Body of pancreas (tissue), 4 donors: ENCODE results near the gene SPAAR. TPM values are rescaled to one million over a fixed set of nuclear protein-coding genes. Genes with fewer than 3 reads are reported as not detected.
"Not testable (repeated sequence)": the region's sequence is repeated elsewhere in the genome, so short reads cannot be mapped to it uniquely, and the experiment has no call there.

ENCODE experiments used
- ATAC-seq: fragments of 150-250 bp; one replicate; pipeline ENCODE4 v1.9.1; 2016
- DNase-seq, 4 donors: peaks; one replicate each; pipeline ENCODE4 v3.0.0-alpha.2; 2019
- H3K27ac ChIP-seq, 4 donors: fragments of 200-600 bp; sonication (generic); 1 replicate in 3 of 4; 2 replicates in 1 of 4; pipeline versions ENCODE4 v1.5.1 to v1.6.1; 2016 to 2019; ENCODE audit warnings: mild to moderate bottlenecking in 1 of 4, mixed read lengths in 1 of 4, moderate library complexity in 1 of 4
- H3K27me3 ChIP-seq, 2 donors: fragments of 200-600 bp; sonication (generic); one replicate each; pipeline ENCODE4 v1.6.0; 2016; ENCODE audit warnings: mild to moderate bottlenecking in 1 of 2
- H3K36me3 ChIP-seq, 2 donors: fragments of 200-600 bp; sonication (generic); replicated peaks in 1 of 2; 2 replicates each; pipeline ENCODE4 v1.5.1; 2016; ENCODE audit warnings: low read depth in 2 of 2; ENCODE audit not compliant: insufficient read depth in 1 of 2
- H3K4me1 ChIP-seq: fragments of 200-600 bp; sonication (generic); one replicate; pipeline ENCODE4 v1.6.0; 2016
- H3K4me3 ChIP-seq, 2 donors: fragments of 200-600 bp; sonication (generic); 1 replicate in 1 of 2; 2 replicates in 1 of 2; pipeline ENCODE4 v1.5.1; 2016 to 2019
- H3K9me3 ChIP-seq, 3 donors: fragments of 200-600 bp; sonication (generic); 1 replicate in 2 of 3; 2 replicates in 1 of 3; pipeline ENCODE4 v1.5.1; 2016
- POLR2A ChIP-seq, 3 donors: fragments of 450-650 bp; IDR thresholded peaks; one replicate each; pipeline ENCODE4 v1.6.1; 2016; ENCODE audit warnings: antibody characterized with exemption in 3 of 3, mild to moderate bottlenecking in 2 of 3
- WGBS, 2 donors: methylation state at CpG; one replicate each; pipeline ENCODE4 v1.1.5; 2017; 5-methylcytosine and 5-hydroxymethylcytosine counted together
- intact Hi-C: fragments of 100-400 bp; cut with DNase I; formaldehyde crosslinking; loops from one replicate; pipeline ENCODE4 v1.15.1; 2023
- total RNA-seq, 2 donors: library from RNA; depleted of rRNA; stranded (reverse); fragments of >200 nt; gene quantifications; one replicate each; pipeline ENCODE4 v1.1.0, GENCODE V29; 2016
- TF ChIP-seq, protein P1 (sequence below), 7 experiments: fragments of 450-650 bp in 4 of 7; fragments of 200-600 bp in 3 of 7; sonication (generic) in 3 of 7; IDR thresholded peaks; one replicate each; pipeline ENCODE4 v1.5.1; 2016 to 2019; ENCODE audit warnings: antibody characterized with exemption in 7 of 7

The SPAAR gene
- total RNA-seq, 2 donors from 2014 or later = 0.78 to 7.3 TPM

DNA sequence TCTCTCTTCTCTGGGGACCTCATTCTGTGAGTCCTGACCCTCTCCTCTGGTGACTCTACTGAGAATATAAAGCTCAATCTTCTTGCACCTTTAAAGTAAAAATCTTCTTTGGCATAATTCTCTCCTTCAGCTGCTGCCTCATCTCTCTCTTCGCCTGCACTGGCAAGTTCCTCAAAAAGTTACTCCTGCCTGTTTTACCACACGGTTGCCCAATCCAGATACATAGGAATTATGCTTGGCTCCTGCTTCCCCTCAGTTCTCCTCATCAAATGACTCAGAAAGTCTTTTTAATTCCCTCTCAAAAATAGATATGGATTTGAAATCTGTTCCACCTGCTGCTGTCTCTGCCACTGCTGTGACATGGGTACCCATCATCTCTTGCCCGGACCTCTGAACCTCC is 17.6 kb upstream of the SPAAR start:
- H3K27ac ChIP-seq = no peak overlapping the region
- H3K36me3 ChIP-seq = no peaks in the 10 kb centered on the region
- no peaks in the 10 kb centered on the region for H3K27me3 ChIP-seq
- H3K4me1 ChIP-seq = no peaks in the 10 kb centered on the region
- intact Hi-C loops = no loop called here
- DNase-seq (no peak), ATAC-seq (no peak)
- TF ChIP-seq POLR2A (IDR thresholded peaks at IDR 0.05) = no peak
- TF ChIP-seq, protein P1, sequence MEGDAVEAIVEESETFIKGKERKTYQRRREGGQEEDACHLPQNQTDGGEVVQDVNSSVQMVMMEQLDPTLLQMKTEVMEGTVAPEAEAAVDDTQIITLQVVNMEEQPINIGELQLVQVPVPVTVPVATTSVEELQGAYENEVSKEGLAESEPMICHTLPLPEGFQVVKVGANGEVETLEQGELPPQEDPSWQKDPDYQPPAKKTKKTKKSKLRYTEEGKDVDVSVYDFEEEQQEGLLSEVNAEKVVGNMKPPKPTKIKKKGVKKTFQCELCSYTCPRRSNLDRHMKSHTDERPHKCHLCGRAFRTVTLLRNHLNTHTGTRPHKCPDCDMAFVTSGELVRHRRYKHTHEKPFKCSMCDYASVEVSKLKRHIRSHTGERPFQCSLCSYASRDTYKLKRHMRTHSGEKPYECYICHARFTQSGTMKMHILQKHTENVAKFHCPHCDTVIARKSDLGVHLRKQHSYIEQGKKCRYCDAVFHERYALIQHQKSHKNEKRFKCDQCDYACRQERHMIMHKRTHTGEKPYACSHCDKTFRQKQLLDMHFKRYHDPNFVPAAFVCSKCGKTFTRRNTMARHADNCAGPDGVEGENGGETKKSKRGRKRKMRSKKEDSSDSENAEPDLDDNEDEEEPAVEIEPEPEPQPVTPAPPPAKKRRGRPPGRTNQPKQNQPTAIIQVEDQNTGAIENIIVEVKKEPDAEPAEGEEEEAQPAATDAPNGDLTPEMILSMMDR (IDR thresholded peaks at IDR 0.05) = no peak
- no peaks in the 10 kb centered on the region for H3K9me3 ChIP-seq
- WGBS, 2 donors = 69 to 79% methylated on average over 3 of the region's 3 CpGs
- no peak overlapping the region for H3K4me3 ChIP-seq

DNA sequence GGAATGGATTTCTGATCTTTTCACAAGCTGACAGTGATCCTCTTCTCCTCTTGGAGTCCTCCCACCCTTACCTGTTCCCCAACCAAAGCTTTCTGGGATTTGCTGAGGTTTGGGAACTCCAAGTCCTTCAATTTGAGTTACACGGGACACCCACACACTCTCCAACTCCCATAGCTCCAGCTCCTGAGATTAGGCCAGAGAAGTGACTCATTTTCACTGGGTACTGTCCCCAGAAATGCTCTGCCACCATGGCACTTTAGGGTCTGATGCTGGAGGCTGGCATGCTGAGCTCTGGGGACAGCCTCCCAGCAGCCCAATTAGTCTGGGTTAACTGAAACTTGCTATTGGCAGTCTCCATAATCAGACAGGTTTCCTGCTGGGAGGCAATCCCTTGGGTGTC is 17.2 kb upstream of the SPAAR start:
- H3K4me1 ChIP-seq = no peaks in the 10 kb centered on the region
- no peak overlapping the region for H3K4me3 ChIP-seq
- H3K27me3 ChIP-seq = no peaks in the 10 kb centered on the region
- DNase-seq (no peak), ATAC-seq (no peak)
- H3K9me3 ChIP-seq = no peaks in the 10 kb centered on the region
- WGBS, 2 donors = 56 to 70% methylated on average over 1 of the region's 1 CpG
- H3K36me3 ChIP-seq = no peaks in the 10 kb centered on the region
- intact Hi-C loops = no loop called here
- H3K27ac ChIP-seq = no peak overlapping the region
- TF ChIP-seq POLR2A (IDR thresholded peaks at IDR 0.05) = no peak
- TF ChIP-seq, protein P1 (IDR thresholded peaks at IDR 0.05) = no peak

GRCh38 chr9:35896570-35896969 is 12.7 kb upstream of the SPAAR start:
- no peaks in the 10 kb centered on the region for H3K36me3 ChIP-seq
- no peaks in the 10 kb centered on the region for H3K4me1 ChIP-seq
- DNase-seq = no peak
- intact Hi-C loops = no loop called here
- no peak for TF ChIP-seq POLR2A (IDR thresholded peaks at IDR 0.05)
- TF ChIP-seq, protein P1 (IDR thresholded peaks at IDR 0.05) = no peak
- no peaks in the 10 kb centered on the region for H3K27me3 ChIP-seq
- WGBS, 2 donors = 87 to 91% methylated on average over 2 of the region's 2 CpGs
- H3K9me3 ChIP-seq = no peaks in the 10 kb centered on the region
- no peak overlapping the region for H3K27ac ChIP-seq
- no peak for ATAC-seq
- no peak overlapping the region for H3K4me3 ChIP-seq

- 74 to 87% methylated on average over 7 of the region's 7 CpGs for WGBS, 2 donors
- H3K9me3 ChIP-seq, H3K4me1 ChIP-seq, H3K27ac ChIP-seq, ATAC-seq, DNase-seq, H3K36me3 ChIP-seq, intact Hi-C loops, H3K4me3 ChIP-seq, H3K27me3 ChIP-seq: not testable (repeated sequence)
These were observed 11.8 kb upstream of the SPAAR start for GRCh38 chr9:35897376-35898099.

- TF ChIP-seq, protein P1 (IDR thresholded peaks at IDR 0.05) = no peak
- no peak for TF ChIP-seq POLR2A (IDR thresholded peaks at IDR 0.05)
- Histone ChIP-seq H3K36me3 (no peaks in the 10 kb centered on the region), H3K27ac (no peak overlapping the region), H3K27me3 (no peaks in the 10 kb centered on the region), H3K4me3 (no peak overlapping the region), H3K4me1 (peaks cover 5% of the 10 kb centered on the region), H3K9me3 (no peaks in the 10 kb centered on the region)
- DNase-seq (no peak), ATAC-seq (no peak)
- intact Hi-C loops = no loop called here
These were observed 11.0 kb upstream of the SPAAR start for GRCh38 chr9:35898337-35898736.
